Stimulated activated CD4-positive, alpha-beta T cell treated with anti-CD3 and anti-CD28 coated beads, Interleukin-4, amount 100 ng/mL, for 24 hours (primary cell): Measurements from ENCODE around the gene CPSF4L.
A peak's percentile ranks its signal among the peaks of the same experiment; 100 is the strongest.

Source experiments
- DNase-seq: peaks from one replicate; pipeline ENCODE4 v3.0.0-alpha.2; 2020

CPSF4L gene

DNA sequence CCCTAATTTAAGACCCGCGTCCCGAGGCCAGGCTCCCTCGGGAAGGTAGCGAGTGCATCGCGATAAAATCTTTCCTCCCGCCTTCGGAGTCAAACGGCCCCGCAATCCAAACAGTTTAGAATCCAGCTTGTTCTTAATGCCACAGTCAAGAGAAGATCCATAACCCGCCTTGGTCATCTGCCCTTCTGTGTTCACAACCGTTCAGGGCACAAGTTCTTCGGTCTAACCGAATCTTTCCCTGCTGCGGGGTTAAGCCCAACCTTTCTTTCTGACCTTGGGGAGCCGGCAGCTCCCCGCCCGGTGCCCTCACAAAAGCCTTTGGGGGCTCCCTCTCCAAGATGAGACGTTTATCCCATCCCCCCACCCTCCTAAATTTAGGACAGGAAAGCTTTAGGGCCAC lies 30.3 kb downstream of the CPSF4L start:
- no peak for DNase-seq

DNA sequence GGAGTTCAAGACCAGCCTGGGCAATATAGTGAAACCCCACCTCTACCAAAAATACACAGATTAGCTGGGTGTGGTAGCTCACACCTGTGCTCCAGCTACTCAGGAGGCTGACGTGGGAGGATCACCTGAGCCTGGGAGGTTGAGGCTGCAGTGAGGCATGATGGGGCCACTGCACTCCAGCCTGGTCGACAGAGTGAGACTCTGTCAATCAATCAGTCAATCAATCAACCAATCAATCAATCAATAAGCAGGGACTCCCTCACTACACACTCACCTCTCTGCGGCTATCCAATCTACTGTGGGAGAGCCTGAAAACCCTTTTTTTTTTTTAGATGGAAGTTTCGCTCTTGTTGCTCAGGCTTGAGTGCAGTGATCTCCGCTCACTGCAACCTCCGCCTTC lies 31.6 kb downstream of the CPSF4L start:
- no peak for DNase-seq

DNA sequence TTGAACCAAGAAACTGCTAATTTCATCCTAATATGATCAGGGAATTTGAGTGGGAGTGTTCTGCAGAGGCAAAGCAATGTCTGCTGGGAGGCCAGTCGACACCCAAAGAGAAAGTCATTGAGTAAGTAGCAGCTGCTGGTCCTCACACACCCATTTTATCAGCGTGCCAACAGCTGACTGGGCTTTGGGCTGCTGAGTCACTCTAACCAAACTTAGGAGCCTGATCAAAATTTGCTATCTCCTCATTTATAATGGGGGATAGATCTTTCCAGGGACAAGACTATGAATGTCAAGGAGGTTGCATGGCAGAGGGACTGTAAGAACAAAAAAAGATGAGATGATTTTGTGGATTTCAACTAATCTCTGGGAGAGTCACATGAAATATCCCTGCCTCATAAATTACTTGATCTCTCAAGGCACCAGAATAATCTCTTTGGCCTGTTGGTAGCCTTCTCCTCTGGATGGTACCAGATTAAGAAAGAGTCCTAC lies 32.9 kb downstream of the CPSF4L start:
- peak; percentile 30 for DNase-seq

DNA sequence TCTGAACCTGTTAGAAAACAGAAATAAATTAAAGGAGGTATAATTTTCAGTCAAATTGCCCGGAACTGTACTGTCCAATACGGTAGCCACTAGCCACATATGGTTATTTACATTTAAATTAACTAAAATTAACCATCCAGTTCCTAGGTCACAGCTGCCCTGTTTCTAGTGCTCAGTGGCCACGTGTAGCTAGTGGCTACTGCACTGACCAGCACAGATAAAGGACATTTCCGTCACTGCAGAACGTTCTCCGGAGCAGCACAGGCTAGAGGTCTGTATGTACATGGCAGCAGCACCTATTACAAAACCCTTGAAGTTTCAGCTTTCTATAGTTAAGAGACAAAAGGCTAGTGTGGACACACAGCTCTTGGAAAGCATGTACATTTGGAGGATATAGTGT lies 33.7 kb downstream of the CPSF4L start:
- no peak for DNase-seq

DNA sequence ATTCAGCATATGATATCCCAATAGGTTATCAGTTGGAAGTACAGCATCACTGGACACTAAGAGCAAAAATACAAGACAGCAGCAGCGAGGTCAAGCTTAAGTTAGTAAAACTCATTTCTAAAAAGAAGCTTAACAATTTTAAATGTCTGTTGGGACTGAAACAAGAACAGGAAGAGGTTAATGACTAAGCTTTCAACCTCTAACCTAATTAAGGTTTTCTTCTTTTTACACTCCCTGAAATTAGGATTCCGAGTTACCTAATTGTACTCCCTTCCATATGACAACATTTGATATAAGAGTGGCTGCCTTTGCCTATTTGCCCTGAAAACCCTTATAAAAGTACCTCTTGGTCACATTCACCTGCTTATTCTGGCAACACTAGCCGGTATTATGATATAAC lies 34.3 kb downstream of the CPSF4L start:
- DNase-seq, result no peak

DNA sequence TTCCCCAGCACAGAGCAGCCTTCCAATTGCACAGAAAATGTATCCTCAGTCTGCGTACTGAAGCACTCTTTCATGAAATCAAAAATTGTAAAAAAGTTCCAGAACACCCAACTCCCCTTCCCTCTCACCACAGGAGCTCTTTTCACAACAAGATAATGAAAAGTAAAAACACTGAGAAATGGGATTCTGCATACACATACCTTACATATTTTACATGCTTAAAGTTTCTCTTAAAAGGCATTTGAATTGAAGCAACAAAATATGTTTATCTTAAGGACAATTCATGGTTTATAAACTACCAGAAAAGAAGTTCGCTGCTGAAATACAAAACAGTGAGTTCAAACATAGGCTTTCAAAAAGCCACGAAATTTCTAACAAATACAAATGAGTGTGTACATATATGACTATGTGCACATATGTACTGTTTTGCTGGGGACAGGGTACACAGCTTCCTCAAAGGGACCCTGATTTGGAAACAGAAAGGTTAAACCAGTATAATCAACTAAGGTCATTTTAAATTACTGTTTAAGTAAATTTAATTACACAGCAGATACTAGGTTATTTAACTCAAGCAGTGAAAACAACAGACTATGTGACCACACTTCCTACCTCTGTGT lies 35.0 kb downstream of the CPSF4L start:
- DNase-seq, result no peak

DNA sequence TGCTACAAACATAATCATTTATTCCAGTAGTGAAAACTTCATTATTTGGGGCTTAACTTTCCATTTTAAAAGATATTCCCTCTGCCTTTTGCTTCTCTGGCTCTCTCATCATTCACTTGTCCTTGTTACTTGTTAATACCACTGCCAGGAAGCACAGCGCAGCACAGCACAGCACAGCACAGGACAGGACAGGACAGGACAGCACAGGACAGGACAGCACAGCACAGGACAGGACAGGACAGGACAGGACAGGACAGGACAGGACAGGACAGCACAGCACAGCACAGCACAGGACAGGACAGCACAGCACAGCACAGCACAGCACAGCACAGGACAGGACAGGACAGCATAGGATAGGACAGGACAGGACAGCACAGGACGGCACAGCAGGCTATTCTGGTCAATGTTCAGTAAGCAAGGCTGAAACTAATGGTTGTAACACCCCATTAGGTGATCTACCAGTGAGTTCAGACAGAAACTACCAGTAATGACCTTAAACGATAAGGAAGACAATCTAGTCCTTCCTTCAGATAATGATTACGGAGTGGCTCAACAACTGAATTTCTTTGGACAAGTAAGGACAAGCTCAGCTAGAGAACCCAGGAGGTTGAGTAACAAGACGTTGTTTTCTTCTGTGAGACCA lies 36.9 kb downstream of the CPSF4L start:
- DNase-seq, result no peak

DNA sequence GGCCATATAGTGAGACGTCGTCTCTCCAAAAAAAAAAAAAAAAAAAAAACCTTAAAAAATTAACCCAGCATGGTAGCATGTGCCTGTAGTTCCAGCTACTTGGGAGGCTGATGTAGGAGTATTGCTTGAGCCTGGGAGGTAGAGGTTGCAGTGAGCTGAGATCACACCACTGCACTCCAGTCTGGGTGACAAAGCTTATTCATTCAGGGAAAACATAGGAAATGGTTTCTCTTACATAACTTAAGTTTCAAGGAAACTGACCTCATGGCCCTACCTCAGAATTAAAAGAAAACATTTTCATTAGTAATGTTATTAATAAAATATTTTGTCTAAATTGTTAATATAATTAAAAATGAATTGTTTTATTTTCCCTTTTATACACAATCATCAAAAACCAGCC lies 37.4 kb downstream of the CPSF4L start:
- DNase-seq, result no peak

DNA sequence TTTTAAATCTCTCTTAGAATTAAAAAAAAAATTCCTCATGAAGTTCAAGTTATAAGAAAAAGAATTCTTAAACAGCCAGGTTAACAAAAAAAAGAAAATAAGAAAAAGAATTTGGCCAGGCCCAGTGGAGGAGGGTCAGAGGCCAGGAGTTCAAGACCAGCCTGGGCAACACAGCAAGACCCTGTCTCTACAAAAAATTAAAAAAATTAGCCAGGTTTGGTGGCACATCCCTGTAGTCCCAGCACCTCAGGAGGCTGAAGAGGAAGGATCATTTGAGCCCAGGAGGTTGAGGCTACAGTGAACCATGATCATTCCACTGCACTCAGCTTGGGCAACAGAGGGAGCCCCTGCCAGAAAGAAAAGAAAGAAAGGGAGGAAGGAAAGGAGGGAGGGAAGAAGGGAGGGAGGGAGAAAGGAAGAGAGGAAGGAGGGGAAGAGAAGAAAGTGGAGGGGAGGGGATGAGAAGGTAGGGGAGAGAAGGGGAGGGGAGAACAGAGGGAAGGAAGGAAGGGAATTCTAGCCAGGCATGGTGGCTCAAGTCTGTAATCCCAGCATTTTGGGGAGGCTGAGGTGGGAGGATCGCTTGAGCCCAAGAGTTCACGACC lies 38.0 kb downstream of the CPSF4L start:
- DNase-seq, result no peak

DNA sequence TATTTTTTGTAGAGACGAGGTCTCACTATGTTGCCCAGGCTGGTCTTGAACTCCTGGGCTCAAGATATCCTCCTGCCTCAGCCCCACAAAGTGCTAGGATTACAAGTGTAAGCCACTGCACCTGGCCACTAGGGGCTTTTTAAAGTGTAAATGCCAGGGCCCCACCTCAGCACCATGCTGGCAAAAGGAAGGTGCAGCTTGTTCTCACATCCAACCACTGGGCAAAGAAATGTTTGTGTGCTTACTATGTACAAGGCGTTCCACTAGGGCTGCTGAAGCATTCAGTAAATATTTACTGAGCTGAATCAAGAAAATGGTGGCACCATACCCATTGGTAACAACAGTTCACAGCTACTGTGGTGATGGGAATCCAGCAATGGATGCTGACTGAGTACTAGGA lies 46.2 kb downstream of the CPSF4L start:
- no peak for DNase-seq

DNA sequence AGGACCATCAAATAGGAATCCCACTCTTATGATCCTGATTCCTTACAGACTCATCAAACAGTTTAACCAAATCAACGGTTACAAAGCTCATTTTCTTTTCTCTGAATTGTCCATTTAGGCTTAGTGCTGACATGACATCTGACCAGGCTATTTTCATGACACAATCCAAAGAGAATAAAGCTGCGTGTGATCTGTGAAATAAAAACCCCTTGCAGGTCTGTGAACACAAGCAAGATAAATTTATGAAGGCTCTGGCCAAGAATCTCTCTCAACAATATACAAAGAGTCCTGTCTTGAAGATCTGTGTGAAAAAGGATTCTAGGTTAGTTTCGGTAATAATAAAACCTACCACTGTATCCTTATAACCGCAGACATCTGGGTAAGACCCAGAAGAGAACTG lies 46.8 kb downstream of the CPSF4L start:
- DNase-seq, result no peak

DNA sequence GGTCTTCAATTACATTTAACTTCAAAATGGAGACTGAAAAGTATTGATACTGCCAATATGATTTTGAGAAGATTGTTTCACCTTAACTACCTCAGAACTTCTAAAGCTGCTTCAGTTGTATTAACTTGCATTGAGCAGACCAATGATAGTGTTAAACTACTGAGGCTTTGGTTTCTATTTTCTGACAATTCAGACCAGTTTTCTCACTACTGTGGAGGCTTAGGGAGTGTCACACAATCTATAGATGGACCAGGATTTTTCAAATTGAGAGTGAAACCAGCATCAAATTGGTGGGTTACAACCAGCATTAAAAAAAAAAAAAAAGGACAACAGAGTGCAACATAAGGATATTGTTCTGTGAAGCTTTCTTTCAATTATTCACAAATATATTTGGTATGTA lies 47.7 kb downstream of the CPSF4L start:
- no peak for DNase-seq

DNA sequence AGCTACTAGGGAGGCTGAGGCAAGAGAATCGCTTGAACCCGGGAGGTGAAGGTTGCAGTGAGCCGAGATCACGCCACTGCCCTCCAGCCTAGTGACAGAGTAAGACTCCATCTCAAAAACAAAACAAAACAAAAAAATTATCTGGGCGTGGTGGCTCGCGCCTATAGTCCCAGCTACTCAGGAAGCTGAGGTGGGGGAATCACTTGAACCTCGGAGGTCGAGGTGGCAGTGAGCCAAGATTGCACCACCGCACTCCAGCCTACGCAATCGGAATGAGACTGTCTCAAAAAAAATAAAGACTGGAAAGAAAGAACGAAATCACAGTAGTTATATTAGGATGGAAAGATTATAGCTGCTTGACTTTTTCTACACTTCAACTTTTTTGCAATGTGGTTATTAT lies 49.9 kb downstream of the CPSF4L start:
- peak; percentile 56 for DNase-seq

DNA sequence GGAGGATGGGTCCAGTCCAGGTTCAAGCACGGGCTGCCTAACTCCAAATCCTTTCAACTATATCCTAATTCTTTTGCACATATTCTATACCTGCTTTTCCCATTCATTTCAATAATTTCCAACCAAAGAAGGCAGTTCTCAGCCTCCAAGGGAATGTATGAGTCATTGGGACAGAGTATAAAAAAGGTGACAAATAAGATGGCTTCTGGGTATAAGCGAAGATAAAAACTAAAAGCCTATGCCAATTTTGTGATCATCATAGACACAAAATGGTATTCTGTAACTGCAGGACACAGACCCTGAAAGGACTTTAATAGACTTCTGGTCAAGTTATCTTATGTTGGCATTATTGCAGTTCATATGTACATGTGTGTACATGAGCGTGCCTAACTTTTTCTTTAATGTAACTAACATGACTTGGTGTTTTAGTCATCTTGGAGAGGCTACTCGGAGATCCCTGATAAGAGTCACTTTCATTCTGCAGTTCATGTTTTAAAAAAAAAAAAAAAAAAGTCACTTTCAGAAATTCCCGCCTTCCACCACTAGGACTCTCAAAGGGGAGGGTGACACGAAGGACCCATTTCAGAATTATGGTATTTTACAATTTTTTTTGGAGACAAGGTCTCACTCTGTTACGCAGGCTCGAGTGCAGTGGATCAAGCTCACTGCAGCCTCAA lies 51.5 kb downstream of the CPSF4L start:
- DNase-seq, result no peak

DNA sequence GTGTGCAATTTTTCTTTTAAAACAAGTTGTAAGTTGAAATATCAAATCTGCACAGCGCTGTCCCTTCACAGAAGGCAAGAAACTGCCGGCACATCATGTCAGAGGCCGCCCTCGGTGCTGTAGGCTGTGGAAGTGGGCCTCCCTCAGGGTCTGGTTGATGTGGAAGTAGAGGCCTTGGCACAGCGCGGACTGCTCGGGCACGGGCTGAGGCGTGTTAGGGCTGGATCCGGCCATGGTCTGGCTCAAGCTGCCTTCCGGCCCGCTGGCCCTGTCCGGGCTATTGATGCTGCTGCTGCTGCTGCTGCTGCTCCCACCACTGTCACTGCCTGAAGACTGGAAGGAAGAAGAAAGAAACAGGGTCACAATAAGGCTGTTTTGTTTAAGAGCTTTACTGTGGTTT lies 52.2 kb downstream of the CPSF4L start:
- no peak for DNase-seq

DNA sequence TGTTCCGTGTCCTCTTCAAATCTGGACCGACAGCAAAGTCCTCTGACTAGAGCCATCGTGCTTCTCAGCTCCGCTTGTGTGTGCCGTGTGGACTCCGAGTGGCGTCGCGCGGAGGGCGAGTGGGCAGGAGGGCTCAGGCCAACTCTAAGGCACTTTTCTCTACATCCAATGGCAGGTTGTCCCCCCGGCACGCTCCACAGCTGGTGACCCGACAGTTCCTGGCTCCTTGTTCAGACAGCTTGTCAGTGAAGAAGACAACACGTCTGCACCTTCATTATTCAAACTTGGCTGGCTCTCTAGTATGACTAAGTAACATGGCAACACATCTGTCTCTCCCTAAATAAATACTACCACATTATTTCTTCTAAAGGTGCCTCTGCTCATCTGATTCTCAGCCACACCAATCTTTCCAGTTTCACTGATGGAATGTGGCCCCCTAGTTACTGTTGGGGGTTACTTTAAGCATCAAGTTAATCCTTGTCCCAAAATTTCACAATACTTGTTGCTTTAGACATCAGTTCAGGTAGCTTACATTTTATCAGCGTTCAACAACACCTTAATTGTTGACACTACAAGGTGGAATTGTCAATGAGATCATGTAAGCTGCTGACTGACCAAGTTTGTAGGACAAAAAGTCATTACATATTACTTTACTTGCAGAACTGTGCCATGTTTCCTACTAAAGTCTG lies 53.4 kb downstream of the CPSF4L start:
- DNase-seq, result no peak

DNA sequence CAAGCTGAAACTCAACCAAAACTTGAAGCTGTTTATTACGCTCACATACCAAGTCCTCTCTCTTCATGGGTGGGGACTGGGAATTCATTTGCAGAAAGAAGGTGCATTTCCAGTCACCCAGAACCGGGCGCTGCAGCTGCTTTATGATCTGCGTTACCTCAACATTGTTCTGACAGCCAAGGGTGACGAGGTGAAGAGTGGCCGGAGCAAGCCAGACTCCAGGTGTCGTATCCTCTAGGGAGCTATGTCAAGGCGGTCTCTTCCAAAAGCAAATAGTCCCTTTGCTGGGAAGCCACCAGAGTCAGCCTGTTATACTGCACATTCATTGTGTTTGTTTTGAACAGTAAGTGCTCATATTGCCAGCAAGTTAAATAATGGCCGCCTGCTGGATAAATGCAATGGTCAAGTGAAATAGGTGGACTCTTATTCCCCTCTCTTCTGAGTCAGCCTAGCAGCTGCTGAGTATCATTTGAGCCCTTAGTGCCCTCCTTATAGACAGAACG lies 56.2 kb downstream of the CPSF4L start:
- no peak for DNase-seq

DNA sequence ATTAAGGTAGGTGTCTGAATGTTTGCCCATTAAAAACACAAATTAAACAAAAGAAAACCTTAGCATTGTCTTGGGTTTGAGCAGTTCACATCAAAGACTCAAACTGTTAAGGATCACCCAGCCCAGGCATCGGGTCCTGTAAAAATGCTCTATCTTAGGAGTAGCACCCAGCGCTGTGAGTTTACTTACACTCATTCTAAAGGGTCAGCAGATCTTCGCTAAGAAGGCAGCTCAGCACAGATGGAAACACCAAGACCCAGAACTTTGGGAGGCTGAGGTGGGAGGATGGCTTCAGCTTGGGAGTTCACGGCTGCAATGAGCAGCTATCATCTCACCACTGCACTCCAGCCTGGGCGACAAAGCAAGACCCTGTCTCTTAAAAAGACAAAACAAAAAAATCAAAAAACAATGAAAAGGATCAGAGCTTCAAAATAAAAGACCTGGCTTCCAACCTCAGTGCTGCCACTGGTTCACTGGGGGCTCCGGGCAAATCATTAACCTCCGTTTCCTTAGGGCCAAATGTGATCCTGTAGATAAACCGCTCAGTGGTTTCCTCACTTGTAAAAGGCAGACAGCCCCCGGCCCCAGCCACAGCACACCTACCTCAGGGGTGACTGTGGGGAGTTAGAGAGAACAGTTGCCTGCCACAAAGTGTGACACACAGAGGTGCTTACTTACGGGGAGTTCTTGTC lies 57.7 kb downstream of the CPSF4L start:
- DNase-seq, result peak; percentile 10

DNA sequence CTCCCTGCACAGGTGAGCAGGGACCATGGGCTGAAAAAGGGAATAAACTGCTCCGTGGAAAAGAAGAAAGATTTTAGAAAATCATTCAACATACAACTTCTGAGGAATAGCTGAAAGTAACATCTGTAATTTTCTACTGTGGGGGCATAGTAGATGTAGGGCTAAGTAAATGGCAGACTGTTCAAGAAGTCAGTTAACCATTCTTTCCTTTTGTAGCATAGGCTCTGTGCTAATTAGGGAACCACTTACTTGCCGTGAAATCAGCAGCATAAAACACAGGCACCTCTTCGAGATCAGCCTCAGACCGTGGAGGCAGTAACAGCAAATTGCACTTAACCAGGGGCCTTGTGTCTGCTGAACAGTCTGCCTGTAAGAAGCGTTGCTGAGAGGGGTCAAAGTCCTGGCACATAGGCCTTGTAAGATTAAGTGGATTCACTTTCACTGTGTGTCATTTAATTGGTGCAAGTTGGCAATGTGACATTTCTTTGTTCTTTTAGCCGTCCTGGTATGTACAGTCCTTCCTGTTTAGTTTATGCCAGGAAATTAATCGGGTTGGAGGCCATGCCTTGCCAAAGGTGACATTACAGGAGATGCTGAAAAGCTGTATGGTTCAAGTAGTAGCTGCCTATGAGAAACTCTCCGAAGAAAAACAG lies 58.4 kb downstream of the CPSF4L start:
- DNase-seq, result no peak

DNA sequence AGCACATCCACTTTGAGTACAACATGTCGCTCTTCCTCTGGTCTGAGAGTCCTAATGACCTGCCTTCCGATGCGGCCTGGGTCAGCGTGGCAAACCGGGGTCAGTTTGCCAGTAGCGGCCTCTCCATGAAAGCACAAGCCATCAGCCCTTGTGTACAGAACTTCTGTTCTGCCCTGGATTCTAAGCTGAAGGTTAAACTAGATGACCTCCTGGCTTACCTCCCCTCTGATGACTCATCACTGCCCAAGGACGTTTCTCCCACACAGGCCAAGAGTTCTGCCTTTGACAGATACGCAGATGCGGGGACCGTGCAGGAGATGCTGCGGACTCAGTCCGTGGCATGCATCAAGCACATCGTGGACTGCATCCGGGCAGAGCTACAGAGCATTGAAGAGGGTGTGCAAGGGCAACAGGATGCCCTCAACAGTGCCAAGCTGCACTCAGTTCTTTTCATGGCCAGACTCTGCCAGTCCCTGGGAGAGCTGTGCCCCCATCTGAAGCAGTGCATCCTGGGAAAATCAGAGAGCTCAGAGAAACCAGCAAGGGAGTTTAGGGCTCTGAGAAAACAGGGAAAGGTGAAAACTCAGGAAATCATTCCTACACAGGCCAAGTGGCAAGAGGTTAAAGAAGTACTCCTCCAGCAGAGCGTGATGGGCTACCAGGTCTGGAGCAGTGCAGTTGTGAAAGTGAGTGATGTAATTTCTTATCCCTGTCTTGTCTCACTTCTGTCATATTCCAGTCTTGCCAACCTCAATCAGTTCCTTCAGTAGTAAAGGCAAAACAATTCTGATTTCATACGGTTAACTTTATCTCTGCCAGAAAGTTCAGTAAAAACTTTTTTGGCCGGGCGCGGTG lies 60.2 kb downstream of the CPSF4L start:
- no peak for DNase-seq

DNA sequence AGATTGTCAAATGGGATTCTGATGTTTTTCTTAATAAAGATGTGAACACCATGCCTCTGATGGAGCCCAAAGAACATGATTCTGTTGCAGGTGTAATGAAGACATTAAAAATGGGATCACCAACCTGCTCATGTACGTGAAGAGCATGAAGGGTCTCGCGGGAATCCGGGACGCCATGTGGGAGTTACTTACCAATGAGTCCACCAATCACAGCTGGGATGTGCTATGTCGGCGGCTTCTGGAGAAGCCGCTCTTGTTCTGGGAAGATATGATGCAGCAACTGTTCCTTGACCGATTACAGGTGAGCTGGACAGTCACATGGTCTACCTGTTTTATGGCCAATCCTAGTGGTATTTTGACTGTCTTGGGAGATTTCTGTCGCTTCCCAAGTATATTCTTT lies 61.2 kb downstream of the CPSF4L start:
- no peak for DNase-seq
